HCT116 (cell line): ENCODE measurements around the gene PRR5L. TPM values are rescaled to one million over a fixed set of nuclear protein-coding genes. Genes with fewer than 3 reads are reported as not detected.

ENCODE experiments used
- ATAC-seq: fragments of 200-7000 bp; cut with Tn5 transposase; 2 replicates; pipeline ENCODE4 v1.9.1; 2020; ENCODE audit warnings: mild to moderate bottlenecking, moderate library complexity
- BruUV-seq: library from RNA; stranded (reverse); fragments of 400-500 nt; replicated peaks from 2 replicates; lab custom pipeline; 2021; lab: Mats Ljungman, UMichigan
- CTCF ChIA-PET: fragments of 300-600 bp; sonication (Branson Sonifier 250); formaldehyde crosslinking; loops from one replicate; lab custom pipeline; 2021; ENCODE audit warnings: antibody characterized with exemption; lab: Charles Lee
- POLR2A ChIA-PET: fragments of 300-600, 350-600 bp; sonication (Branson Sonifier 250); formaldehyde crosslinking; loops from one replicate; lab custom pipeline; 2021; ENCODE audit warnings: antibody characterized with exemption; lab: Charles Lee
- RAD21 ChIA-PET, 2 experiments: fragments of 300-600 bp; sonication (Branson Sonifier 250); formaldehyde crosslinking; loops; one replicate each; lab custom pipeline; 2023; ENCODE audit warnings: low total read pairs in 2 of 2; ENCODE audit not compliant: uncharacterized antibody in 2 of 2, unreplicated experiment in 2 of 2, low non-redundant PET in 1 of 2; lab: Charles Lee
- DNase-seq: peaks from one replicate; pipeline ENCODE4 v3.0.0-alpha.2; 2010; ENCODE audit warnings: low read depth, low spot score
- H2AFZ ChIP-seq: fragments of 200-600 bp; shearing (Covaris generic), sonication (generic); 2 replicates; pipeline ENCODE4 v1.6.1; 2017; ENCODE audit warnings: low read depth, mixed run types, mixed read lengths, antibody characterized with exemption, low read length; ENCODE audit not compliant: poor library complexity, severe bottlenecking
- H3K27ac ChIP-seq: 2 replicates; pipeline ENCODE4 v1.5.1; 2012; ENCODE audit warnings: low read depth, low read length
- H3K27me3 ChIP-seq: fragments of 200-600 bp; sonication (generic); 2 replicates; pipeline ENCODE4 v1.6.1; 2016; ENCODE audit warnings: mixed run types, low read length, mixed read lengths; ENCODE audit not compliant: insufficient read depth
- H3K36me3 ChIP-seq, 2 experiments: fragments of 200-500 bp in 1 of 2; fragments of 200-600 bp in 1 of 2; sonication (Bioruptor generic) in 1 of 2; sonication (generic) in 1 of 2; 2 replicates each; pipeline versions ENCODE4 v1.5.1 to v1.6.1; 2014 to 2016; ENCODE audit warnings: low read length in 2 of 2, inconsistent platforms in 1 of 2, mixed read lengths in 1 of 2, mixed run types in 1 of 2; ENCODE audit not compliant: insufficient read depth in 2 of 2, control insufficient read depth in 1 of 2
- H3K4me1 ChIP-seq, 2 experiments: fragments of 200-600 bp in 1 of 2; sonication (generic) in 1 of 2; 2 replicates each; pipeline versions ENCODE4 v1.5.1 to v1.6.1; 2012 to 2017; ENCODE audit warnings: low read length in 2 of 2, inconsistent platforms in 1 of 2, mild to moderate bottlenecking in 1 of 2, mixed read lengths in 1 of 2, mixed run types in 1 of 2, moderate library complexity in 1 of 2; ENCODE audit not compliant: insufficient read depth in 2 of 2, control insufficient read depth in 1 of 2
- H3K4me2 ChIP-seq: fragments of 200-600 bp; sonication (generic); 2 replicates; pipeline ENCODE4 v1.6.1; 2017; ENCODE audit warnings: mixed run types, low read length, mixed read lengths
- H3K4me3 ChIP-seq, 2 experiments: fragments of 200-600 bp in 1 of 2; sonication (generic) in 1 of 2; replicated peaks in 1 of 2; 2 replicates each; pipeline ENCODE4 v1.5.1; 2011 to 2016; ENCODE audit warnings: low read length in 2 of 2, control low read depth in 1 of 2, low read depth in 1 of 2, mild to moderate bottlenecking in 1 of 2, mixed read lengths in 1 of 2, mixed run types in 1 of 2
- H3K79me2 ChIP-seq: fragments of 200-600 bp; sonication (generic); 2 replicates; pipeline ENCODE4 v1.6.1; 2017; ENCODE audit warnings: mild to moderate bottlenecking, mixed run types, low read length, moderate library complexity, mixed read lengths; ENCODE audit not compliant: insufficient read depth
- H3K9ac ChIP-seq: fragments of 200-600 bp; sonication (generic); 2 replicates; pipeline ENCODE4 v1.6.1; 2016; ENCODE audit warnings: low read length, mixed read lengths
- H3K9me2 ChIP-seq: fragments of 200-600 bp; sonication (generic), shearing (Covaris generic); 2 replicates; pipeline ENCODE4 v1.6.1; 2017; ENCODE audit warnings: mixed run types, mild to moderate bottlenecking, moderate library complexity; ENCODE audit not compliant: insufficient read depth
- H3K9me3 ChIP-seq, 2 experiments: fragments of 200-500 bp in 1 of 2; fragments of 200-600 bp in 1 of 2; sonication (Bioruptor generic) in 1 of 2; sonication (generic) in 1 of 2; 2 replicates each; pipeline ENCODE4 v1.6.1; 2014 to 2017; ENCODE audit warnings: low read length in 2 of 2, mixed read lengths in 2 of 2, inconsistent platforms in 1 of 2, low read depth in 1 of 2, mild to moderate bottlenecking in 1 of 2, mixed run types in 1 of 2, moderate library complexity in 1 of 2; ENCODE audit not compliant: control insufficient read depth in 1 of 2, insufficient read depth in 1 of 2
- H4K20me1 ChIP-seq: fragments of 200-600 bp; sonication (generic), shearing (Covaris generic); 2 replicates; pipeline ENCODE4 v1.6.1; 2017; ENCODE audit warnings: mixed run types, mild to moderate bottlenecking, moderate library complexity; ENCODE audit not compliant: insufficient read depth
- CBX3 ChIP-seq: IDR thresholded peaks from 2 replicates; pipeline ENCODE4 v1.6.1; 2012; ENCODE audit warnings: low read depth
- CEBPB ChIP-seq: IDR thresholded peaks from 2 replicates; pipeline ENCODE4 v1.6.1; 2012; ENCODE audit warnings: low read depth
- EZH2phosphoT487 ChIP-seq: fragments of 200-600 bp; IDR thresholded peaks from 2 replicates; pipeline ENCODE4 v1.6.1; 2018; ENCODE audit warnings: antibody characterized with exemption, borderline replicate concordance
- SP1 ChIP-seq: IDR thresholded peaks from 2 replicates; pipeline ENCODE4 v1.6.1; 2012; ENCODE audit warnings: low read depth
- TCF7L2 ChIP-seq: IDR thresholded peaks from 2 replicates; pipeline ENCODE4 v1.7.0; 2011; ENCODE audit warnings: borderline replicate concordance, inconsistent platforms; ENCODE audit not compliant: insufficient read depth, insufficient read length; ENCODE audit errors: extremely low read depth
- intact Hi-C: fragments of 100-400 bp; cut with micrococcal nuclease; formaldehyde crosslinking; loops from 2 replicates; pipeline ENCODE4 v1.10.0; 2022
- total RNA-seq: library from RNA; stranded (reverse); gene quantifications from one replicate; pipeline ENCODE4 v1.2.1, GENCODE V29; 2021; ENCODE audit not compliant: unreplicated experiment
- TF ChIP-seq, protein P1 (sequence below): IDR thresholded peaks from 2 replicates; pipeline ENCODE4 v1.6.1; 2011; ENCODE audit warnings: mild to moderate bottlenecking, low read length, moderate library complexity; ENCODE audit not compliant: insufficient replicate concordance; ENCODE audit errors: extremely low read depth
- TF ChIP-seq, protein P2 (sequence below), 3 experiments: fragments of 200-600 bp in 1 of 3; sonication (generic) in 1 of 3; IDR thresholded peaks in 2 of 3; conservative IDR thresholded peaks in 1 of 3; 2 replicates each; pipeline ENCODE4 v1.5.1; 2012 to 2017; ENCODE audit warnings: low read depth in 2 of 3, low read length in 2 of 3, antibody characterized with exemption in 1 of 3, borderline replicate concordance in 1 of 3, control low read depth in 1 of 3, mild to moderate bottlenecking in 1 of 3, mixed read lengths in 1 of 3, mixed run types in 1 of 3, moderate library complexity in 1 of 3; ENCODE audit not compliant: insufficient read depth in 1 of 3
- TF ChIP-seq, protein P3 (sequence below): IDR thresholded peaks from 2 replicates; pipeline ENCODE4 v1.6.1; 2012

The PRR5L gene
- total RNA-seq, 1 experiment from 2014 or later = 0.47 TPM

DNA sequence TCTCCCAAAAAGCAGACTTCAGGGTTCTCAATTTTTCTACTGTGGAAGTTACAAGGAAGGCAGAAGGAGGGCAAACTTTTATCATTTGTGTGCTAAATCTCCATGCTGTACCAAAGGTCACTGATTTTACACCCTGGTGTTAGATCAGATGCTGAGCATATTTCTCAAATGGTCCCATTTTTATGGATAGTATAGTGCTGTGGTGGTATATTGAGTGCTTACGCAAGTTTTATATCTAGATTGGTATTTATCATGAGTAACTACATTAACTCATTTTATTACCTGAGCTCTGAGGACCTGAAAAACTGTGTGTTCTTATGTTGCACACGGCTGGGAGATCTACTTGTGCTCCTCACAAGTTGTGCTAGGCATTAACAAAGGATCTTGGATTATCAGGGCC, 75.1 kb downstream of the PRR5L start (continued):
- TF ChIP-seq, protein P1, sequence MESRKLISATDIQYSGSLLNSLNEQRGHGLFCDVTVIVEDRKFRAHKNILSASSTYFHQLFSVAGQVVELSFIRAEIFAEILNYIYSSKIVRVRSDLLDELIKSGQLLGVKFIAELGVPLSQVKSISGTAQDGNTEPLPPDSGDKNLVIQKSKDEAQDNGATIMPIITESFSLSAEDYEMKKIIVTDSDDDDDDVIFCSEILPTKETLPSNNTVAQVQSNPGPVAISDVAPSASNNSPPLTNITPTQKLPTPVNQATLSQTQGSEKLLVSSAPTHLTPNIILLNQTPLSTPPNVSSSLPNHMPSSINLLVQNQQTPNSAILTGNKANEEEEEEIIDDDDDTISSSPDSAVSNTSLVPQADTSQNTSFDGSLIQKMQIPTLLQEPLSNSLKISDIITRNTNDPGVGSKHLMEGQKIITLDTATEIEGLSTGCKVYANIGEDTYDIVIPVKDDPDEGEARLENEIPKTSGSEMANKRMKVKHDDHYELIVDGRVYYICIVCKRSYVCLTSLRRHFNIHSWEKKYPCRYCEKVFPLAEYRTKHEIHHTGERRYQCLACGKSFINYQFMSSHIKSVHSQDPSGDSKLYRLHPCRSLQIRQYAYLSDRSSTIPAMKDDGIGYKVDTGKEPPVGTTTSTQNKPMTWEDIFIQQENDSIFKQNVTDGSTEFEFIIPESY = no peak
- TF ChIP-seq TCF7L2 = no peak
- TF ChIP-seq, protein P2, sequence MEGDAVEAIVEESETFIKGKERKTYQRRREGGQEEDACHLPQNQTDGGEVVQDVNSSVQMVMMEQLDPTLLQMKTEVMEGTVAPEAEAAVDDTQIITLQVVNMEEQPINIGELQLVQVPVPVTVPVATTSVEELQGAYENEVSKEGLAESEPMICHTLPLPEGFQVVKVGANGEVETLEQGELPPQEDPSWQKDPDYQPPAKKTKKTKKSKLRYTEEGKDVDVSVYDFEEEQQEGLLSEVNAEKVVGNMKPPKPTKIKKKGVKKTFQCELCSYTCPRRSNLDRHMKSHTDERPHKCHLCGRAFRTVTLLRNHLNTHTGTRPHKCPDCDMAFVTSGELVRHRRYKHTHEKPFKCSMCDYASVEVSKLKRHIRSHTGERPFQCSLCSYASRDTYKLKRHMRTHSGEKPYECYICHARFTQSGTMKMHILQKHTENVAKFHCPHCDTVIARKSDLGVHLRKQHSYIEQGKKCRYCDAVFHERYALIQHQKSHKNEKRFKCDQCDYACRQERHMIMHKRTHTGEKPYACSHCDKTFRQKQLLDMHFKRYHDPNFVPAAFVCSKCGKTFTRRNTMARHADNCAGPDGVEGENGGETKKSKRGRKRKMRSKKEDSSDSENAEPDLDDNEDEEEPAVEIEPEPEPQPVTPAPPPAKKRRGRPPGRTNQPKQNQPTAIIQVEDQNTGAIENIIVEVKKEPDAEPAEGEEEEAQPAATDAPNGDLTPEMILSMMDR (IDR thresholded peaks at IDR 0.05 in 2 of 3, conservative IDR thresholded peaks at IDR 0.05 in 1 of 3; ENCODE audit: borderline replicate concordance in 1 of 3, insufficient read depth in 1 of 3, low read depth in 2 of 3, low read length in 2 of 3) = no peak
- no peak for TF ChIP-seq EZH2phosphoT487

DNA sequence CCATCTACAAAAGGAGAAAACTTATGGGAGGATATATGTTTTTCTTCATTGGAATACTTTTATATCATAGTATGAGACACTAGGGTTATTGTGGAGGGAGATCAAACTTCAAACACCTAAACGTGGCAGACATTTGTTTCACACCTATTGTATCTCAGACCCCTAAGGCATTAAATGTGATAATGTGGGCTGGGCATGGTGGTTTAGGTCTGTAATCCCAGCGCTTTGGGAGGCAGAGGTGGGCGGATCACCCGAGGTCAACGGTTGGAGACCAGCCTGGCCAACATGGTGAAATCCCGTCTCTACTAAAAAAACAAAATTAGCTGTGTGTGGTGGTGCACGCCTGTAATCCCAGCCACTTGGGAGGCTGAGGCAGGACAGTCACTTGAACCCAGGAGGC, 75.5 kb downstream of the PRR5L start:
- no peak overlapping the region for H3K27ac ChIP-seq
- POLR2A ChIA-PET = no interaction called here
- no peak for DNase-seq
- TF ChIP-seq CEBPB = no peak
- TF ChIP-seq, protein P3, sequence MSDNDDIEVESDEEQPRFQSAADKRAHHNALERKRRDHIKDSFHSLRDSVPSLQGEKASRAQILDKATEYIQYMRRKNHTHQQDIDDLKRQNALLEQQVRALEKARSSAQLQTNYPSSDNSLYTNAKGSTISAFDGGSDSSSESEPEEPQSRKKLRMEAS = no peak
- TF ChIP-seq CBX3 = no peak
- no peak for TF ChIP-seq SP1
- TF ChIP-seq, all 23 proteins: peak for 0
- CTCF ChIA-PET = no interaction called here
- Histone ChIP-seq H3K9ac (no peak overlapping the region), H2AFZ (no peak overlapping the region), H4K20me1 (no peaks in the 10 kb centered on the region), H3K9me3 (no peaks in the 10 kb centered on the region), H3K36me3 (no peaks in the 10 kb centered on the region), H3K27me3 (peaks cover 13% of the 10 kb centered on the region; the same call in 1 of the 2 replicates), H3K4me2 (no peak overlapping the region), H3K4me3 (no peak overlapping the region), H3K79me2 (no peaks in the 10 kb centered on the region), H3K4me1 (no peaks in the 10 kb centered on the region), H3K9me2 (no peaks in the 10 kb centered on the region)
- ATAC-seq = no peak
- no TSS peak for BruUV-seq
- RAD21 ChIA-PET = no interaction called here
- intact Hi-C loops = no loop called here
